DMS153 (cell line): ENCODE data around the gene TUG1.
A peak's percentile ranks its signal among the peaks of the same experiment; 100 is the strongest.

Experiments
- DNase-seq: peaks from one replicate; lab custom pipeline; 2025; lab: John Stamatoyannopoulos, UW

TUG1 gene

DNA sequence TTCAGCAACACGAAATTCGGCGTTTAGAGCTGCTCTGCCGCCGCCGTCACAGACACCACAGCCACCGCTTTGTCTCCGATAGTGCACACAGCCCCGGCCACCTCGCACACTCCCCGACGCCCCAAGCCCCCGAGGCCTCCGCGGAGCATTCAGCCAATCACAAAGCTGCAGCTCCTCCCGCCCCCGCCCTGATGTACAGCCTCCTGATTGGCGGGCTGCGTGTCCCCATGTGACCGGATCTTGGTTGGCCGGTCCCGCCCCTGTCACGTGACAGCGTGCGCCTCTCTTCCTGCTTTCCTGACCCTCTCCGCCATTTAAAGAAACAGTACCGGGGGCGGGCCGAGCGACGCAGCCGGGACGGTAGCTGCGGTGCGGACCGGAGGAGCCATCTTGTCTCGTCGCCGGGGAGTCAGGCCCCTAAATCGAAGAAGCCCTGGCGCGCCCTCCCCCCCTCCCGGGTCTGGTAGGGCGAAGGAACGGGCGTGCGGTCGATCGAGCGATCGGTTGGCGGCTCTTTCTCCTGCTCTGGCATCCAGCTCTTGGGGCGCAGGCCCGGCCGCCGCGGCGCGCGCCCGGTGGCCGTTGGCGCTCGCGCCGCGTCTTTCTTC is at the start of gene TUG1:
TUG1 (plus strand) TSS at position 342 of the 608 bp plus-strand sequence.
- peak; percentile 95 for DNase-seq

DNA sequence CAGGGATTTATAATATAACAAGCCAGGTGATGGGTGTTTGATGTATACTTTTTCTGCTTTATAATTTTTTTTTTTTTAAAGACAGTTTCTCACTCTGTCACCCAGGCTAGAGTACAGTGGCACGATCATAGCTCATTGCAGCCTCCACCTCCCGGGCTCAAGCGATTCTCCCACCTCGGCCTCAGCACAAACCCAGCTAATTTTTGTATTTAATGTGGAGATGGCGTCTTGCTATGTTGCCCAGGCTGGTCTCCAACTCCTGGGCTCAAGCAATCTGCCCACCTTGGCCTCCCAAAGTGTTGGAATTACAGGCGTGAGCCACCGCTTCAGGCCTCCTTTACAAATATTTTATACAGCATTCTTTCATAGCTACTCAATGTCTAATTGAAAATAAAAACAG is 49.1 kb upstream of the TUG1 start:
- DNase-seq: no peak

DNA sequence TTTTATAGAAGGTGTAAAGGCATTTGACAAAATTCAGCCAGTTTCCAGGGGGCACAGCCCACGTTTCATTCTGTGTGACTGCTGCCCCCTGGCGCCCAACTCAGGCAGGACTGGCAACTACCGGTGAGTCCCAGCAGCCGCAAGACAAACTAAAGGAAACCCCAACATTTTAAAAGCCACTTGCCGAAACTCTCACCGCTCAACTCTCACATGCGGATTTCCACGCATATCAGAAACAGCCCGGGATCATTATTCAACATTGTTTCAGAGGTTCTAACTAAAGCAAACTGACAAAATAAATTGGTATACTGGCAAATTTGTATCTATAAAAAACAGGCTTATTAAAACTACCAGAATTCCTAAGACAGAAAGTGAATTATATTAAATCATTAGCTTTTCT is 48.7 kb upstream of the TUG1 start:
- DNase-seq: peak; percentile 0

DNA sequence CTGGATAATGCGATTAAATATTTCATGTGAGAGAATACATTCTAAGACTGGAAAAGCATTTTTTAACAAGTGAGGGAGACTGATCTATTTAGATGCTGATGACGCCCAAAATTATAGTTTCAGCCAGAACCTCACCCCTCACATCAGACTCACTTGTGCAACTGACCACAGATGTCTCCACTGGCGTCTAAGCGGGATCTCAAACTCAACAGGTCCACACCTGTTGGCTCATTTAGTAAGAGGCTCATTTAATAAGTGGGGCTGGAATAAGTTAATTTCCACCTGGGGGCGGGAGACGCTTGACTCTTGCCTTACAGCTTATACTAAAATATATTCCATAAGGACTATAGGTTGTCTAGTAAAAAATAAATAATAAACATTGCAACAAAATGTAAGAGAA is 48.0 kb upstream of the TUG1 start:
- no peak for DNase-seq

DNA sequence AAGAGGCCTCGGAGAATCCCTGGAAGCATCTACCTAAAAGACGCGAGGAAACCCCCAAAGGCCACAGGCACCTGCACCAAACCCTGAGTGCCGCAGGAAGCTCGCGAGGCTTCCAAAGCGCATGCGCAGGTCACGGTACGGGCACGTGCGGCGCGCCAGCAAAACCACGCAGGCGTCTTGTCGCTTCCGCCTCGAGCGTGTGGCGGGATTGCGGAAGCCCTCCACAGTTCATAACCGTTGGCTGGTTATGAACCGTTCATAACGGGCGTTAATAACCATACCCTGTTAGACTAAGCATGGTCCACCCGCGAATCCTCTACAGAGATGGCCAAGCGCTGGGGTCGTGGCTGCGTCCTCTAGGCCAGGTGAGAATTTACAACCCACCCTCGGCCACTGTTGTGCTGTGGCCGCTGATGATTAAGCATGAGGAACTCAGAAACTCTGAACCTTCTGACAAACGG is 46.9 kb upstream of the TUG1 start:
- no peak for DNase-seq

DNA sequence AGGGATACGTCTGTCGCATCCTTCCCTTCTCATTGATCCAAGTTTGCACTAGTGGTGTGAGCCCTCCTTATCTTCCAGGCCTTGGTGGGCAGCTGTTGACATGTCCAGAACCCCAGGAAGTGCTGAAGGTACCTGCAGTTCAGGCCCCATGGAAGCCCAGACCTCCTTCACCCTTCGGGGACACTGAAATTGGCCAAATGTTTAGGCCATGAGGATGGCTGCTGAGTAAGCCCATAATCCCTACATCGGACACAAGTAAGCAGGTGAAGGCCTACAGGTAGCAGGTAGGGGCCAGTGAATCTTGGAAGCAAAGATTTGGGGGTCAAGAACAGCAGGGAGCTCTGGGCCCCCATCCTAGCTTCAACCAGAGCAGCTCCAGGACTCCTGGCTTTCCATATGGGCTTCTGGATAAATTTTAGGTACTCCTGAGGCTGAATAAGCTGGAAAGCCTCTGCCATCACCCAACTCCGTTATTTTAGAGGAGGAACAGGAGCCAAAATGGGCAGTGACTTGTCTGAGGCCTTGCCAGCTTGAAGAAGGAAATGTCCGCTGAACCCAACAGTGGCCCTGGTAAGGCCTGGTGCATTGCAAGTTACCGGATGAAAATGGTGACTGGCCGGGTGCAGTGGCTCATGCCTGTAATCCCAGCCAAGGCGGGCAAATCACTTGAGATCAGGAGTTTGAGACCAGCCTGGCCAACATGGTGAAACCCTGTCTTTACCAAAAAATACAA is 45.7 kb upstream of the TUG1 start:
- DNase-seq: no peak

DNA sequence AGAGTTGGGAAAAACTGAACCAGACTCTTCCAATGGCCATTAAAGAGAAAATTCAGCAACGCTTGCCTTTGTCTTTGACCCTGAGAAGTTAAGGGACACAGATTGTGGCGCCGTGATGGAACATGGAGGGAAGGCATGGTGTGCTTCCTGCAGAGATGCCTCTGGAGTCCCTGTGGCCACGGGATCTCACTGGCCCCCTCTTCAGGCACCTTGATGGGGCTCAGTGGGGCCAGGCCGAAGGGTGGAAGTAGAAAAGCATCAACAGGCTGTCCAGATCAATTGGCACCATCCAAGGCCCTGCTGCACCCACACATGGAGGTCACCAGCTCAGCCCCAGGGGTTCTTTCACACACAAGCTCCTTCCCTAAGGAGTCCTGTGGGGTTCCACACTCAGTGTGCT is 43.4 kb upstream of the TUG1 start:
- DNase-seq: no peak

DNA sequence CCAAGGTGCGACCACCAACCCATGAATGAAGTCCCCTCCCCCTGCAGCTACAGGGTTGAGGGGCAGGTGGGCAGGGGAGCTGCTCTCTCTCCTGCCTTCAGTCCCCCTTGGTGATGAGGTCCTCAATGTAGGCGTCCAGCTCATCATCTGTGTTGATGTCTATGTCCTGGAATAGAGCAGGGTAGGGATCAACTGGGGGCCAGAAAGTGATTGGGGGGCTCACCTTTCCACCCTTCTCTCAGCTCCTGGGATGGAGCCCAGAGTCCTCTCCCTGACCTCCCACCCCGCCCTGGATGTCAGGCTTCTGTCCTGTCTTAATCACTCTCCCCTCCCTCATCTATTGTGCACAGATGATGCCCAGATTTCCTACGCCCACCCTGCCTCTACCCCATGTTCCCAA is 42.4 kb upstream of the TUG1 start:
- no peak for DNase-seq

DNA sequence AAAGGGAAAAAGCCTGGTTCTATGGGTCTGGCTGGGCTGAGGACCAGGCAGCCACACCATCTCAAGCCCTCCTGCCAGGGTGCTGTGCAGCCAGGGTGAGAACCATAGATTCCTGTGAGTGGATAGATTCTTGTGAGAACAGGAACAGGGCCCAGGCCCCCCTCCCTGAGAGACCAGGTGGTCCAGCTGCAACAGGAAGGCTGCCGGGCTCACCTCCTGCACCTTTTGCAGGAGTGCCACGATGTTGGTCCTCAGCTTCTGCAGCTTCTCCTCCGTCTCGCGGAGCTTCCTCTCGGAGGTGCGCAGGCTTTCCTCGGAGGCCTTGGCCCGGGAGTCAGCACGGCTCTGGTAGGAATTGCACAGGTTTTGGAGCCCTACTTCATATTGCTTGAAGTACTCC is 41.3 kb upstream of the TUG1 start:
- DNase-seq: no peak

DNA sequence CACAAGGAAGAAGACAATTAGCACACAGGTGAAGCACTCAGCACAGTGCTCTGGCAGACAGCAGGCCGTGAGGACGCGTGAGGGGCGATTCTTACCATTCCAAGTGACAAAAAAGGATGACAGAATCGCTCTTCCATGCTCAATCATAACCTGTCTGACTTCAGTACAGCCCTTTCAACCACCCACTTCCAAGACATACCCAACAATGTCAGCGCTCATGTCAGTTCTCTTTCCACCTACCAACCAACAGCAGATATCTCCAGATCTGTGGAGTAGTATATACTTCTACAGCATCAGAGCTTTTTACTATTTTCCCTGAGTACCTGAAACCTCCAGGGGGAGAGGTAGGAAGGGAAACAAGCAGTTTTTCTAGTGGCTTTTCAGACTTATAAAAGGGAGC is 40.7 kb upstream of the TUG1 start:
- no peak for DNase-seq

DNA sequence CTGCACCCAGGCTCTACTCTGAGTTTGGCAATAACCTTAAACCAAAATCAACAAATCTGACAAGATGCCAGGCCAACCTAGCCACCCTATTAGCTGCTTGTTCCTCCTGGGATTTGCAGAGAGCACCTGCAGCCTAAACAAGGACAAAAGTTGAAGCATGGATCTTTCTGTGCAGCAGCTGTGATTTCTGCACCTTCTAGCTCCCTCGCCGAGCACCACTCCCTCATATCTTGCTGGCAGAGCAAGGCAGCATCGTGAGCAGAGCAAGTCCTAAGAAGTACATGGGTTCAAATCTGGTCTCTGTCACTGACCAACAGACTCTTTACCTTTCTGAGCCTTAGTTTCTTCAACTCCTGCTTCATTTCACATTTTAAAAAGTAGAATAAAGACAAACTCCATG is 38.8 kb upstream of the TUG1 start:
- DNase-seq: no peak

DNA sequence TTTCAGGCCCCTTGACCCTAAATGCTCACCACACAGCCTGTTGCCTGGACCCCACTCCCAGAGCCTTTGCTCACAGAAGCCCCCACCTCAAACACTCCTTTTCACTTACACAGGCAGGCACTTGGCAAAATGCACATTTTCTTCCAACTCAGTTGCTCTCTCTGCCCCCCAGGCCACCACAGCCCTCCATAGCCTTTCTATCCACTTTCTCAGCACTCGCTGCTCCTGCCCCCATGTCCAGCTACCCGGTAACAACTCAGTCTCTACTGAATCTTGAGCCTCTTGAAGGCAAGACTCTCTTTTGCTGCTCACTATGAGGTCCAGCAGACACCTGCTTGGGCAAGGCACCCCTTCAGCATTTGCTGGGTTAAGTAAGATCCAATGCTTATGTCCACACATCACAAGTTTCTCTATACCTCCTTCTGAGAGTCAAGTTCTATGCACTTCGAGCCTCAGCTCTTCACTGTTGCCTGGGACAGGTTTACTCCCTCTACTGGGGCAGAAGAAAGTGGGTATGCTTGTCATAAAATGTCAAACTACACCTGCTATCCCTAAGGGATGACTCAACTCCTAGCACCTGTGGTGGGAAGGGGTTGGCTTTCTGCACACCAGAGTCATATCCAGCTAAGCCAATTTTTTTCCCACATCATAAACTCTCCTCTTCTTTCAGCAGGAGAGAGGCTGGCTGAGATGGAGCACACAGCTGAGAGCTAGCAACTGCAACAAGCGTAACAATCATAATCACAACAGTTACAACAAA is 37.3 kb upstream of the TUG1 start:
- no peak for DNase-seq

DNA sequence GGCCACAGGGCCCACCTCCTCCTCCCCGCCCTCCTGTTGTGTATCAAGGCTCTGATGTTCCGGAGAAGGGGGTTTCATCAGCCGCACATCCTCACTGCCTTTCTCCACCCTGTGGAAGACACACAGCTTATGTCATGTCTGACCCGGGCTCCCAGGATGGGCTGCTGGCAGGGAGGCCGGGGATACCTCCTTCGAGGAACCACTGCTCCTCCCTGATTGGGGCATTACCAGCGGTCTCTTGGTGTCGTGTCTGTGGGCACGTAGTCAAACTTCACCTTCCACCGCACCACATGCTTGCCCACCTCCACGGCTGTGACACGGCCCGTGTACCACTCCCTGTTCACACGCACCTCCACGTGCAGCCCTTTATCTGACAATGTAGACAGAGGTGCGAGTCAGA is 36.4 kb upstream of the TUG1 start:
- DNase-seq: no peak

DNA sequence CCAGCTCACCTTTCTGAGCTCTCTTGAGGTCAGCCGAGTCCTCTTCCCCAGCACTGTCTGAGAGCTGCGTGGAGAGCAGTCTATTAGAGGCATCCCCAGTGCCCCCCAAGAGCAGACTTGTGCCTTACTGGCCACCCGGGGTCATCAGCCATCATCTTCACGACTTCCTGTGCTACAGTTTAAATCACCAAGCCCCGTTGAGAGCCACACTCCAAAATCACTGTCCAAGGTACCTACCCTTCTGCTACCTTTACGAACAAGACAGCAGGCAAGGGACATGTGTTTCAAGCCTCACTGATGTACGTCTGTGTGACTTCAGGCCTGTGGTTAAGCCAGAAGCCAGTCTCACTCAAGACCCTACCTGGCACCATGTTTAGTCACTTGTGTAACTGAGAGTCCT is 35.6 kb upstream of the TUG1 start:
- no peak for DNase-seq

DNA sequence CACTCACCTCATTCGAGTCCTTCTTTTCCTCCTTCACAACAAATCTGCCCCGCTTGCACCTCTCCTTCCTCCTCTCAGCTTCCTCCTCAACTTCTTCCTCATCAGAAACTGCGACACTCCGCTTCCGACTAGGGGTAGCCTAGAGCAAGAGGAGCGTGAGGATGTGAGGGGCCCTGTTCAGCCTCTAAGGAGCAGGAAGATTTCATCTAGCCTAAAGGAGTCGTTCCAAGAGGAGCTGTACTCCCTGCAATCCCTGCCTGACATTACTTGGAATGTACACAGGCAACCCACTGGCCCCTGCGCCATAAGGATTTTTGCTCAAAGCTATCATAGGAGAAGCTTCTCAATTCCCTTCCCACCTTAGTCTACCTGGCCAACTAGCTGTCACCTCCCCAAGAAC is 35.0 kb upstream of the TUG1 start:
- DNase-seq: no peak

DNA sequence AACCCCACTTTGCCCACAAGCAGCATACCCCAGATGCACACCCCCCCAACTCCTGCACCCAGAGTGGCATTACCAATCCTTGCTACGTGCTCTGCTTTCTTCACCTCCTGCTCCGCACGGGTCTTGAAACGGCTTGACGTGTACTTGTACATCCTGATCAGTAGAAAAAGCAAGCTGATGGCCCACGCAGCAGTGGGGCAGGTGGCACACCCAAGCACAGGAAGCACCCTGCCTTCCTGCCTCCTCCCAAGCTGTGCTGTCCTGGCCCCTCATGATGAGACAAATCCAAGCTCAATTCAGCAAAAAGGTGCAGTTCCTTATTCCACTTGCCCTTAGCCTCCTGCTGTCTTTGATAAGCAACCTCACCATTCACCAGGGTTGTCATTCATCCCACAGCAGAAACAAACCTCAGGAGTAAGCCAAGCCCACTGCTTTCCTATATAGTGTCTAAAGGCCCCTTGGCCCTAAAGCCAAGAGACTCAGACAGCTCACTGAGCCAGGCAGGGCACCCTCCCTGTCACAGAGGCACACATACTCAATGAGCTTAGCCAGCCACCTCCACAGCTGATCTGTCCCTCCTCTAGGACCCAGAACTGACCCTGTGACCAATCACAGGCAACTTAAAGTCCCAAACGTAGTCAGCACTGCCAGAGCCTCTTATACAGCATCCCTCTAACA is 28.2 kb upstream of the TUG1 start:
- DNase-seq: no peak

DNA sequence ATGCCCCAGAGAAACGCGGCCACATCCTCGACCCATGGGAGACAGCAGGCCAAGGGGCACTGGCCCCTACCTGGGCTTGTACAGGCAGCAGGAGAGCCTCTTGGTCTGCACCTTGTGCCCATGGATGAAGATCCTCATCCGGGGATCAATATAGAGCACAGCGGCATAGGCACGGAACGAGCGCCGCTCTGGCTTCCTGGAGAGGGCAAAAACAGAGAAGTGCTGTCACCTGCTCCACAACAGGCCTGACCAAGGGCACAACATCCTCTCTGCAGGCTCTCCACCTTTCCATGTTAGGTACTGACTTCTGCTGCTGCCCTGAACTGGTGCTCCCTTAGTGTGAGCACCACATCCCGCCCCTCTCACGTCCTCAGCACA is 27.7 kb upstream of the TUG1 start:
- DNase-seq: no peak

DNA sequence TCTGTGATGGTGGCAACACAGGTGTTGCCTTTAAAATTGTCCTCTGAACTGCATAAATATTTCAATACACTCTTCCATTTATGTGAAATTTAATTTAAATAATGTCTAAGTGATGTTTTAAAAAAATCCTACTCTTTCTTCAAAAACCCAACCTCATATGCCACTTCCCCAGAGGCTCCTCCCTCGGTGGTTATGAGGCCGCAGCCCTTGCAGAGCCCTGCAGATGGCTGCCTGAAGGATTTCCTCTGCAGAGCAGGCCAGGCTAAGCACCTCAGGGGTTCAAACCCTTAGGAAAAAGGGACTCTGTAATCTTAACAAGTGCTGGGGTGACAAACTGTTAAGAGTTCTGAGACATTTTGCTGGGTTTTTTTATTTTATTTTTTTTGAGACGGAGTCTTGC is 25.7 kb upstream of the TUG1 start:
- no peak for DNase-seq

DNA sequence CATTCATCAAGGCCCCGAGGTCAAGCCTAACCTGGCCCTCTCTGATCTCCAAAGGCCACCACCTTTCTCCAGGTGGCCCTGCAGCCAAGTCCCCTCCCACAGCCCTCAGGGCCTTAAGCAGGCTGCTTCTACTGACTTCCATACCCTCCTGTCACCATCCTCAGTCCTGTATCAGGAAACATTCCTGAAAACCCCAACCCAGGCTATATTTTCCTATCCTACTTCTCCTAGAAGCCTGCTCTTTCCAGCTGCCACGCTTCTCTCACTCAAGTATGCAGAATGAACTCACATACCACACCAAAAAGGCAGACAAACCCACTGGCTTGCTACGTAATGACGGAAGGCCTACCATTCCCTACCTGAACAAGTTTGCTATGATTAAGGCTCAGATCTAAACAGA is 24.1 kb upstream of the TUG1 start:
- no peak for DNase-seq

DNA sequence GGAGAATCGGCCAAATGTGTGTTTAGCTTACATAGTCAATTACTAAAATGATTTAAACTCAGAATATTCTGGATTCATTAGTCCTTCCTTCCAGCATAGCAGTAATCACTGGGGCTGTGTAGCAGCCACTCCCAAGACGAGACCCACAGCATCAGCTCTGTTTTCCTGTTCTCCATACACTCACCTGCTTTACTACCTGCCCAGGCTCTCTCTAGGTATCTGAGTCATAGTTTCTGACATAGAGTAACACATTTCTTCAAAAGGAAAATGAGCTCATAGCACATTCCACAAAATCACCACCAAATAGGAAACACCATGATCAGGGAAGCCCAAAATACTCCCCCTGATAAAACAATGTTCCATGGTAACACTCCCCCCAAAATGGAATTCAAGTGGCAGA is 23.4 kb upstream of the TUG1 start:
- DNase-seq: no peak

DNA sequence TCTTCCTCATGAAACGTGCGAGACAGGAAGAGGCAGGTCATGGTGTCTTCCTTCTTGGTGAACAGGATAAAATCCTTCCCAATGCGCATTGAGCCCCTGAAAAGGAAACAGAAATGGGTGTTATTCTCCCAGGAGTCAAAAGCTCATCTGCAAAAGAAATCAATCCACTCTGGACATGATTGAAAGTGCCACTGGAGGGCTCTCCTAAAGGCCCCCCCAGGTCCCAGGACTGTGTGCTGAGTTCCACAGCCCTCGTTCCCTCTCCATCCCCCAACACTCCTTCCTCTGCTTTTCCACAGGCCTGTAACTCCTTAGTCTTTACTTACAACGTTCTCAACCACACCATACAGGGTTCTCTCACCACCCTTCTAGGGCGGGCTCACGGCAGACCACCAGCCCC is 22.7 kb upstream of the TUG1 start:
- DNase-seq: no peak

DNA sequence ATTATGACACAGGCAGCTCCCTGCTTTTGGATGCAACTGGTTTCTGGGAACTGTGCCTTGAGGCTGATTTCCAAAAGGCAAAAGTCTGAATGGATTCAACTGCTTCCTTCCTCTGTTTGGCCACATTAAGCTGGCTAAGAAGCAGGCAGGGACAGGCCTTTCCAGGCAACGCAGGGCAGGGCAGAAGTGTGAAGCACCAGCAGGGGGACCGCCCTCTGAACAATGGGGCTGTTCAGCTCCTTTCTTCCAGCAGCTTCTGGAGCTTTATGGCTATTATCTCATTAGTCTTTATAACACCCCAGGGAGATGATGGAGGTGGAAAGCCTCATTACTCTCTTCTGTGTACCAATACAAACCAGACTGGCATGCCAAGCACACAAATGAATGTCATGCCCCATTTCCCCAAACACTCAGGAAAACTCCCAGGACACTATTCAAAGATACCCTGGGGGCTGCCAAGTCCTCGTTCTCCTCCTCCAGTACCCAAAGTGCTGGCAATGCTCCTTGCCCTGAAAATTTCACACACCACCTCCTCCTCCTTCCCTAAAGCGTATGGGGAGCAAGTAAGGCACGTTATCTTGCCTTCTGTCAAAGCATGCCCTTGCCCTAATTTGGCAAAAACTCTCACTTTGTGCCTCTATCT is 21.8 kb upstream of the TUG1 start:
- peak; percentile 36 for DNase-seq
